Activated T-helper 2 cell treated with anti-CD3 and anti-CD28 coated beads, Interferon-gamma antibody, Interleukin-2, Interleukin-4, amounts not matched to agents 10 μg/mL and 5 μg/mL and 100 μg/mL, durations not matched to agents 14 hours and 24 hours and 36 hours (primary cell): ENCODE results near the gene MYBPHL. TPM values are rescaled to one million over a fixed set of nuclear protein-coding genes. Genes with fewer than 3 reads are reported as not detected.

Source experiments
- DNase-seq: peaks from one replicate; pipeline ENCODE4 v3.0.0; 2021; ENCODE audit warnings: low spot score
- H3K27ac Mint-ChIP-seq: one replicate; pipeline ENCODE4 v1.8.0; 2021; ENCODE audit warnings: mixed read lengths
- H3K27me3 Mint-ChIP-seq: one replicate; pipeline ENCODE4 v1.8.0; 2021; ENCODE audit warnings: low read depth, mixed read lengths
- H3K36me3 Mint-ChIP-seq: one replicate; pipeline ENCODE4 v1.8.0; 2021; ENCODE audit warnings: low read depth, mixed read lengths
- H3K4me1 Mint-ChIP-seq: one replicate; pipeline ENCODE4 v1.8.0; 2021; ENCODE audit warnings: low read depth, mixed read lengths
- H3K4me3 Mint-ChIP-seq: one replicate; pipeline ENCODE4 v1.8.0; 2021; ENCODE audit warnings: low read depth, mild to moderate bottlenecking, moderate library complexity, mixed read lengths
- H3K9me3 Mint-ChIP-seq: one replicate; pipeline ENCODE4 v1.8.0; 2021; ENCODE audit warnings: mixed read lengths
- intact Hi-C: fragments of 100-400 bp; cut with micrococcal nuclease; formaldehyde crosslinking; loops from one replicate; pipeline ENCODE4 v1.15.1; 2023
- total RNA-seq: library from RNA; stranded (reverse); gene quantifications from 2 replicates; pipeline ENCODE4 v1.2.3, GENCODE V29; 2022

The MYBPHL gene, protein sequence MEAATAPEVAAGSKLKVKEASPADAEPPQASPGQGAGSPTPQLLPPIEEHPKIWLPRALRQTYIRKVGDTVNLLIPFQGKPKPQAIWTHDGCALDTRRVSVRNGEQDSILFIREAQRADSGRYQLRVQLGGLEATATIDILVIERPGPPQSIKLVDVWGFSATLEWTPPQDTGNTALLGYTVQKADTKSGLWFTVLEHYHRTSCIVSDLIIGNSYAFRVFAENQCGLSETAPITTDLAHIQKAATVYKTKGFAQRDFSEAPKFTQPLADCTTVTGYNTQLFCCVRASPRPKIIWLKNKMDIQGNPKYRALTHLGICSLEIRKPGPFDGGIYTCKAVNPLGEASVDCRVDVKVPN
- not detected in 2 replicates for total RNA-seq

GRCh38 chr1:109306832-109307273, at the start of gene MYBPHL:
TSS of gene MYBPHL (minus strand) at chr1:109307011. CDS start at chr1:109306991, 20 bp downstream.
- Mint-ChIP-seq H3K9me3 (no peaks in the 10 kb centered on the region), H3K36me3 (no peaks in the 10 kb centered on the region), H3K27me3 (peaks cover 11% of the 10 kb centered on the region), H3K4me1 (no peaks in the 10 kb centered on the region), H3K27ac (no peak within 1 kb of the TSS), H3K4me3 (no peak within 1 kb of the TSS)
- intact Hi-C loops, result no loop called here
- DNase-seq, result no peak

DNA sequence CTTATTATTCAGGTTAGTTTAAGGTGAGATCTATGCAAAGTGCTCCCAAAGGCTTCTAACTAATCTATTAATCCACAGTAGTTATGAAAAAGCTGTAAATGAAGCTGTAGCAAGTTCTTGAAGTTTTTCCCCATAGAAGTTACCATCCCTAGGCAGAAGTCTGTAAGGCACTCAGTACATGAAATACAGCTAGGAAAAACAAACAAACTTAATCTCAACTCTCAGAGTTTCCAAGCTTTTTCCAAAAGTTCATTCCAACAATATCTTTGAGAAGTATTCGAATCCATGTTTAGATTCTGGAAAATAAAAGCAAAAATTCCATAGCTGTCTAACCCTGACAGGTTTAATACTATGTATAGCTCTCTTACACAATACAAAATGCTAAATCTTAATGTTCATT, 49.7 kb upstream of the MYBPHL start:
- Mint-ChIP-seq H3K4me3 (no peak overlapping the region), H3K9me3 (no peaks in the 10 kb centered on the region), H3K4me1 (peaks cover 7% of the 10 kb centered on the region), H3K27ac (no peak overlapping the region), H3K36me3 (no peaks in the 10 kb centered on the region), H3K27me3 (peaks cover 27% of the 10 kb centered on the region)
- intact Hi-C loops, result no loop called here
- DNase-seq, result no peak

DNA sequence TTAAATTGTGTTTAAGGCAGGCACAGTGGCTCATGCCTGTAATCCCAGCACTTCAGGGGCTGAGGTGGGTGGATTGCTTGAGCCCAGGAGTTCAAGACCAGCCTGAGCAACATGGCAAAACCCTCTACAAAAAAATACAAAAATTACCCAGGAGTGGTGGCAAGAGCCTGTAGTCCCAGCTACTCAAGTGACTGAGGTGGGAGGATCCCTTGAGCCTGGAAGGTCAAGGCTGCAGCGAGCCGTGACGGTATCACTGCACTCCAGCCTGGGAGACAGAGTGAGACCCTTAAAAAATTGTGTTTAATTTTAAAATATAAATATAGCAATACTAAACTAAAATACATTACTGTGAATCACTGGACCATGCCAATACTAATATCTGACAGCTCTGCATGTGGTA, 48.1 kb upstream of the MYBPHL start:
- intact Hi-C loops, result no loop called here
- Mint-ChIP-seq H3K27ac (no peak overlapping the region), H3K36me3 (no peaks in the 10 kb centered on the region), H3K4me1 (peaks cover 7% of the 10 kb centered on the region), H3K27me3 (peaks cover 23% of the 10 kb centered on the region), H3K9me3 (no peaks in the 10 kb centered on the region), H3K4me3 (no peak overlapping the region)
- DNase-seq, result no peak

- no peaks in the 10 kb centered on the region for H3K36me3 Mint-ChIP-seq
- no peak for DNase-seq
- intact Hi-C loops, result no loop called here
- no peak overlapping the region for H3K4me3 Mint-ChIP-seq
- no peak overlapping the region for H3K27ac Mint-ChIP-seq
- peaks cover 7% of the 10 kb centered on the region for H3K4me1 Mint-ChIP-seq
- H3K9me3 Mint-ChIP-seq, result no peaks in the 10 kb centered on the region
- peaks cover 21% of the 10 kb centered on the region for H3K27me3 Mint-ChIP-seq
Observed at GRCh38 chr1:109351457-109351856, 44.6 kb upstream of the MYBPHL start.

- H3K4me1 Mint-ChIP-seq, result peaks cover 7% of the 10 kb centered on the region
- no peaks in the 10 kb centered on the region for H3K9me3 Mint-ChIP-seq
- H3K27ac Mint-ChIP-seq, result no peak overlapping the region
- no peak overlapping the region for H3K4me3 Mint-ChIP-seq
- H3K36me3 Mint-ChIP-seq, result no peaks in the 10 kb centered on the region
- no peak for DNase-seq
- intact Hi-C loops, result no loop called here
- H3K27me3 Mint-ChIP-seq, result peaks cover 21% of the 10 kb centered on the region
Observed at GRCh38 chr1:109350655-109351054, 43.8 kb upstream of the MYBPHL start.

GRCh38 chr1:109350182-109350581, 43.4 kb upstream of the MYBPHL start:
- Mint-ChIP-seq H3K9me3 (no peaks in the 10 kb centered on the region), H3K4me3 (no peak overlapping the region), H3K4me1 (peaks cover 7% of the 10 kb centered on the region), H3K36me3 (no peaks in the 10 kb centered on the region), H3K27ac (no peak overlapping the region), H3K27me3 (peaks cover 21% of the 10 kb centered on the region)
- DNase-seq, result no peak
- intact Hi-C loops, result no loop called here

- no peak for DNase-seq
- no peak overlapping the region for H3K27ac Mint-ChIP-seq
- H3K9me3 Mint-ChIP-seq, result no peaks in the 10 kb centered on the region
- intact Hi-C loops, result no loop called here
- no peaks in the 10 kb centered on the region for H3K36me3 Mint-ChIP-seq
- H3K4me1 Mint-ChIP-seq, result no peaks in the 10 kb centered on the region
- H3K27me3 Mint-ChIP-seq, result peaks cover 27% of the 10 kb centered on the region
- H3K4me3 Mint-ChIP-seq, result no peak overlapping the region
Observed at GRCh38 chr1:109347511-109347910, 40.7 kb upstream of the MYBPHL start.

GRCh38 chr1:109341944-109342930, 35.4 kb upstream of the MYBPHL start:
- H3K4me3 Mint-ChIP-seq, result no peak overlapping the region
- H3K27me3 Mint-ChIP-seq, result peaks cover 14% of the 10 kb centered on the region
- no peak overlapping the region for H3K27ac Mint-ChIP-seq
- no peaks in the 10 kb centered on the region for H3K4me1 Mint-ChIP-seq
- intact Hi-C loops, result no loop called here
- no peaks in the 10 kb centered on the region for H3K36me3 Mint-ChIP-seq
- DNase-seq, result no peak
- no peaks in the 10 kb centered on the region for H3K9me3 Mint-ChIP-seq

- Mint-ChIP-seq H3K27ac (no peak overlapping the region), H3K36me3 (no peaks in the 10 kb centered on the region), H3K27me3 (peaks cover 4% of the 10 kb centered on the region), H3K9me3 (no peaks in the 10 kb centered on the region), H3K4me1 (no peaks in the 10 kb centered on the region), H3K4me3 (no peak overlapping the region)
- no peak for DNase-seq
- intact Hi-C loops, result no loop called here
Observed at GRCh38 chr1:109338608-109339007, 31.8 kb upstream of the MYBPHL start.

- Mint-ChIP-seq H3K4me3 (no peak overlapping the region), H3K9me3 (no peaks in the 10 kb centered on the region), H3K27me3 (peaks cover 2% of the 10 kb centered on the region), H3K27ac (no peak overlapping the region), H3K4me1 (no peaks in the 10 kb centered on the region), H3K36me3 (no peaks in the 10 kb centered on the region)
- intact Hi-C loops, result no loop called here
- no peak for DNase-seq
Observed at GRCh38 chr1:109338091-109338490, 31.3 kb upstream of the MYBPHL start.

DNA sequence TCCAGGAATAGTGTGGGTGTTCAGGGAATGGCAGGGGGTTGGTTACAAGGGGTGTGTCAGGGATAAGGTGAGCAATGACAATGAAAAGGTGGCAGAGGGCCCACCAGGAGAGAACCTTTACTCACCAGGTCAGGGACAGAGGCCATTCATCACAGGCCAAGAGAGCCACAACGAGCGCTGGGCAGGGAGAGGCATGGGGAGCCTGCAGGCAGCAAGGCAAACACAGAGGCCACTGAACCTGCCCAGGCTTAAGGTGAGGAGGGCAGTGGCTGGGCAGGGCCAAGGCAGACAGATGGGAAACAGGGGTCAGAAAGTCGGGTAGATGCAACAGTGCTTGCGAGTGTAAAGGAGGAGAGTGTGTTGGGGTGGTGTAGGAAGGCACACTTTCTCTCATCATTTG, 28.3 kb upstream of the MYBPHL start:
- Mint-ChIP-seq H3K36me3 (peaks cover 8% of the 10 kb centered on the region), H3K9me3 (peaks cover 23% of the 10 kb centered on the region), H3K27ac (no peak overlapping the region), H3K4me3 (no peak overlapping the region), H3K4me1 (no peaks in the 10 kb centered on the region), H3K27me3 (peaks cover 12% of the 10 kb centered on the region)
- intact Hi-C loops, result no loop called here
- no peak for DNase-seq

- no peaks in the 10 kb centered on the region for H3K4me1 Mint-ChIP-seq
- peaks cover 29% of the 10 kb centered on the region for H3K9me3 Mint-ChIP-seq
- H3K36me3 Mint-ChIP-seq, result peaks cover 8% of the 10 kb centered on the region
- no peak overlapping the region for H3K27ac Mint-ChIP-seq
- intact Hi-C loops, result no loop called here
- peaks cover 19% of the 10 kb centered on the region for H3K27me3 Mint-ChIP-seq
- H3K4me3 Mint-ChIP-seq, result no peak overlapping the region
- DNase-seq, result no peak
Observed at GRCh38 chr1:109331113-109331512, 24.3 kb upstream of the MYBPHL start.

DNA sequence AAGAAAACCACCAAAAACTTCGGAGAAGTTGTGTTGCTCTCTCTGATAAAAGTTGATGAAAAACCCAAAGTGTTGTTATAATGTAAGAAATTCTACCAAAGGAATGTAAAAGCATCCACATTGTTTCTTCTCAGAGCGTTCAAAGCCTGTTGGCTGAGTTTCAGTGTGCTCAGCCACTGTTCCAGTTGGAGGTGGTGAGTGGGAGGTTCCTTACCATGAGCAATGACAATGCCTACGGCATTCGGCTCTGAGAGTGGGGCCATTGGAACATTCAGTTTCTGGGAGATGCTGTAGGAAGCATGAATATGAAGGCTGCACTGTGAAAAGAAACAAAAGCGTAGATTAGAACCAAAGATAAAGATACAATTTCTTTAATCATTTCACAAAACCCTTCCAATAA, 20.5 kb upstream of the MYBPHL start:
- DNase-seq, result no peak
- H3K27me3 Mint-ChIP-seq, result peaks cover 21% of the 10 kb centered on the region
- no peaks in the 10 kb centered on the region for H3K4me1 Mint-ChIP-seq
- peaks cover 8% of the 10 kb centered on the region for H3K36me3 Mint-ChIP-seq
- intact Hi-C loops, result no loop called here
- H3K9me3 Mint-ChIP-seq, result peaks cover 25% of the 10 kb centered on the region
- H3K4me3 Mint-ChIP-seq, result no peak overlapping the region
- no peak overlapping the region for H3K27ac Mint-ChIP-seq
